ENCODE results near the gene MATN4.

- TF ChIP-seq CTCF (IDR thresholded peaks at IDR 0.05; ENCODE audit: low read length) (no peak), EZH2 (IDR thresholded peaks at IDR 0.05; ENCODE audit: borderline replicate concordance, low read length) (no peak)
These were observed 15.6 kb upstream of the MATN4 start for GRCh38 chr20:45323731-45324130.
